Activated CD4-positive, alpha-beta T cell treated with anti-CD3 and anti-CD28 coated beads, Interleukin-2, amount 10 ng/mL, durations not matched to agents 24 days and 14 days (primary cell): ENCODE results near the gene ROBO3. TPM values are rescaled to one million over a fixed set of nuclear protein-coding genes. Genes with fewer than 3 reads are reported as not detected.

Source experiments
- DNase-seq: peaks from one replicate; pipeline ENCODE4 v3.0.0; 2022
- H3K27ac Mint-ChIP-seq: one replicate; pipeline ENCODE4 v1.8.0; 2022; ENCODE audit warnings: mild to moderate bottlenecking, mixed read lengths
- H3K27me3 Mint-ChIP-seq: one replicate; pipeline ENCODE4 v1.8.0; 2022; ENCODE audit warnings: mixed read lengths
- H3K36me3 Mint-ChIP-seq: one replicate; pipeline ENCODE4 v1.8.0; 2022; ENCODE audit warnings: low read depth, mild to moderate bottlenecking, mixed read lengths
- H3K4me1 Mint-ChIP-seq: one replicate; pipeline ENCODE4 v1.8.0; 2021; ENCODE audit warnings: mixed read lengths
- H3K4me3 Mint-ChIP-seq: one replicate; pipeline ENCODE4 v1.8.0; 2022; ENCODE audit warnings: mild to moderate bottlenecking, moderate library complexity, mixed read lengths
- H3K9me3 Mint-ChIP-seq: one replicate; pipeline ENCODE4 v1.8.0; 2021; ENCODE audit warnings: mixed read lengths
- intact Hi-C: fragments of 100-400 bp; cut with micrococcal nuclease; formaldehyde crosslinking; loops from one replicate; pipeline ENCODE4 v1.15.1; 2023
- total RNA-seq: library from RNA; stranded (reverse); gene quantifications from 2 replicates; pipeline ENCODE4 v1.2.3, GENCODE V29; 2022

The ROBO3 gene
- total RNA-seq, 1 donor from 2014 or later = 6.5 TPM

- Mint-ChIP-seq H3K27ac (no peak overlapping the region), H3K9me3 (no peaks in the 10 kb centered on the region), H3K27me3 (peaks cover 14% of the 10 kb centered on the region), H3K4me3 (no peak overlapping the region), H3K4me1 (peaks cover 11% of the 10 kb centered on the region), H3K36me3 (peaks cover 2% of the 10 kb centered on the region)
- intact Hi-C loops = loop anchor here (2.0 kb wide), 1 partner anchor 35 kb away; the partner anchor contains the start of gene CCDC15
- no peak for DNase-seq
Measured at GRCh38 chr11:124919898-124920297, 54.7 kb downstream of the ROBO3 start.

GRCh38 chr11:124920356-124920755, 55.1 kb downstream of the ROBO3 start:
- no peaks in the 10 kb centered on the region for H3K9me3 Mint-ChIP-seq

DNA sequence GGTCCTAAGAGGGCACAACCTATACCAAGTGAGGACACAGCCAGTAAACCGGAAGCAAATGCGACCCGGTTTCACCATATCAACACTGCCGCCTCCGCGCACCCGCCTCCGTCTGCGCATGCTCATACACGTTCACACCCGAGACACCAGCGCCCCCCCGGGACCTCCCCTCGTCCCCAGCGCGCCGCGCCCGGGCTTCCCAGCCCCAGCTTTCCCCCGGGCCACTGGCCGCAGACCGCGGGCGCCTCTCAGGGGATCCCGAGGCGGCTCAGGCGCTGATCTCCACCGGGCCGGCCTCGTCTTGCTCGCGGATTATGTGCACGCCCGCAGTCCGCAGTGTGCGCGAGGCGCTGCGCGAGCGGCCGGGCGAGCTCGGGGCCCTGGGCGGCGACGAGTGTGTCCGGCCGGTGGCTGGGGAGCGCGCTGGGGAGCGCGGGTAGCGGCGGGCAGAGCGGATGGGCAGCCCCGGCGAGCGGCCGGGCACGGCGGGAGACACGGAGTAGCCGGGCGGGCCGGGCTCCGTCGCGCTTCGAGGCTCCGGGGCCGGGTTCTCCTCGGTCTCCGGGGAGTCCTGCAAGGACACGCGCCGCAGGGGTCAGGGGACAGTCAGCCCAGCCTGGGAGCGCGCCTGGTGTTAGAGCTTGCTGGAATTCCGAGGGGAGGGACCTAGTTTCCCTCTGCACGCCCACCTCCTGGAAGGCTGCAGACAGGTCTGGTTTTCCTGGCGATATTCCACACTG, 55.8 kb downstream of the ROBO3 start:
- no peaks in the 10 kb centered on the region for H3K9me3 Mint-ChIP-seq
- peaks cover 11% of the 10 kb centered on the region for H3K4me1 Mint-ChIP-seq
- peak; percentile 90 for DNase-seq
- H3K27me3 Mint-ChIP-seq = peaks cover 14% of the 10 kb centered on the region
- H3K36me3 Mint-ChIP-seq = peaks cover 2% of the 10 kb centered on the region
- intact Hi-C loops = loop anchor here (2.0 kb wide), 1 partner anchor 34 kb away; the partner anchor contains the start of gene CCDC15
- H3K27ac Mint-ChIP-seq = no peak overlapping the region
- peak overlapping the region; percentile 67 for H3K4me3 Mint-ChIP-seq

More at GRCh38 chr11:124920356-124920755, 55.1 kb downstream of the ROBO3 start:
- no peak overlapping the region for H3K27ac Mint-ChIP-seq
- H3K4me3 Mint-ChIP-seq = peak overlapping the region; percentile 67
- H3K4me1 Mint-ChIP-seq = peaks cover 11% of the 10 kb centered on the region
- H3K27me3 Mint-ChIP-seq = peaks cover 14% of the 10 kb centered on the region
- peaks cover 2% of the 10 kb centered on the region for H3K36me3 Mint-ChIP-seq
- DNase-seq = no peak
- intact Hi-C loops = loop anchor here (2.0 kb wide), 1 partner anchor 34 kb away; the partner anchor contains the start of gene CCDC15

DNA sequence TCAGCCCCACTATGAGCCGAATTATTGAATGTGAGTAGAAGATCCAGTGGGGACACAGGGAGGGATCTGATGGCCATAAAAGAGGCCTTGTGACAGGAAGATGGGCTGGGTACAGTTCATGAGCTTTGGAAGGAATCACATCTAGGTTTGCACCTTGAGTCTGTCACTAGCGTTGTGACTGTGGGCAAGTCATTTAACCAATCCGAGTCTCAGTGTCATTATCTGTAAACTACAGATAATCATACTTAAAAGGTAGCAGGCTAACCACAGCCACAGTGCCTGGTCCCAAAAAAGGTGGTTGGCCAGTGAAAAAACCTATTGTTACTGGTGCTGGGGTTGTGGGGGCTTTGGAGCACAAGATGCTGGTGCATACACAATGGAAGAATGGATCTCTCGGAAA, 57.6 kb downstream of the ROBO3 start:
- Mint-ChIP-seq H3K36me3 (peaks cover 2% of the 10 kb centered on the region), H3K27me3 (peaks cover 14% of the 10 kb centered on the region), H3K4me1 (peaks cover 11% of the 10 kb centered on the region), H3K9me3 (no peaks in the 10 kb centered on the region), H3K4me3 (no peak overlapping the region), H3K27ac (no peak overlapping the region)
- DNase-seq = no peak
- intact Hi-C loops = no loop called here

DNA sequence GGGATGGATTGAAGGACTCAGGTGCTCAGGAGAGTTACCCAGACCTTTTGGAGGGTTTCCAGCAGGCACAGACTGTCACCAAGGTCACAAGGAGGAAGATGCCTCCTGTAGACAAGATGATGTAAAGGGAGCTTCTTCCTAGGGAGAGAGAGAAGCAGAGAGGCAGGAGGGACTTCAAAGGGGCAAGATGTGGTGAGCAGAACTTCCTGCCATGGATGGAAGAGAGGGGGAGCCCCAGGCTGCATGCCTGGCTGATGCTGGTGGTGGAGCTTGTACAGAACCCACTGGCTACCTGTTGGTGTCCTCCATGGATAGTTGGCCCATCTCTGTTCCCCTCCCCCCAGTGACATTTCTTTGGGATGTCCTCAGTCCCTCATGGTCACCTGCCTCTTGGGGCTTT, 58.1 kb downstream of the ROBO3 start:
- Mint-ChIP-seq H3K9me3 (no peaks in the 10 kb centered on the region), H3K36me3 (peaks cover 2% of the 10 kb centered on the region), H3K27me3 (peaks cover 12% of the 10 kb centered on the region), H3K27ac (no peak overlapping the region), H3K4me1 (peaks cover 11% of the 10 kb centered on the region), H3K4me3 (no peak overlapping the region)
- DNase-seq = peak; percentile 64
- intact Hi-C loops = no loop called here

DNA sequence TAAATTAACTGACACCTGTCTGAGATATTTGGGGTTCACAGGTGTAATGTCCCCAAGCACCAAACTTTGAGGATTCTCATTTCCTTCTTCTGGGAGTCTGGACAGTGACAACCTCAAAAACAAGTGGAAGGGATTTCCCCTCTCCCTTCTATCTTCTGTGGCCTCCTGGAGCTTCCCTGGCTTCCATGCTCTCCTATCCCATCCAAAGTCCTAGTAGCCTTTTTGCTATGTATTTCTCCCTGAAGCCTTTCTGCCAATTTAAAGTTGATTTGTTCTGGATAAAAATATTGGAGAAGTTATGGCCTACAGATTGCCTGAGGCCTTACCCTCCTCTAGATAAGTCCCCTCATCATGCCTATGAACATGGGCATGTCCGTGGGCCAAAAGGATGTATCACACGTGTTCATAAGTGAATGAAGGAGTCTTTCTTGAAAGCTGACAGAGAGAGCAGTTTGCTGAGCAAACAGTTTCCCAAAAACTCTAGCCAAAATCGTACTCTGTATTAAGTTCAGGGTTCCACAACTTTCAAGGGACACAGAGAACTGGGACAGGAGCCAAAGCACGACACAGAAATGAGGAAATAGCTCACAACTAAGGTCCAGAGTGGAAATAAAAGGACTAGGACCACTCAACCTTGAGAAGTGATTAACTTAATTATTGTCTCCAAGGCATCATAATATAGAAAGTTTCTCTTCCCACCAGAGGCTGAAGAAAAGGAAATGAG, 63.9 kb downstream of the ROBO3 start:
- peaks cover 5% of the 10 kb centered on the region for H3K4me1 Mint-ChIP-seq
- no peak overlapping the region for H3K4me3 Mint-ChIP-seq
- no peaks in the 10 kb centered on the region for H3K27me3 Mint-ChIP-seq
- no peak for DNase-seq
- intact Hi-C loops = no loop called here
- no peak overlapping the region for H3K27ac Mint-ChIP-seq
- H3K9me3 Mint-ChIP-seq = no peaks in the 10 kb centered on the region
- H3K36me3 Mint-ChIP-seq = no peaks in the 10 kb centered on the region

DNA sequence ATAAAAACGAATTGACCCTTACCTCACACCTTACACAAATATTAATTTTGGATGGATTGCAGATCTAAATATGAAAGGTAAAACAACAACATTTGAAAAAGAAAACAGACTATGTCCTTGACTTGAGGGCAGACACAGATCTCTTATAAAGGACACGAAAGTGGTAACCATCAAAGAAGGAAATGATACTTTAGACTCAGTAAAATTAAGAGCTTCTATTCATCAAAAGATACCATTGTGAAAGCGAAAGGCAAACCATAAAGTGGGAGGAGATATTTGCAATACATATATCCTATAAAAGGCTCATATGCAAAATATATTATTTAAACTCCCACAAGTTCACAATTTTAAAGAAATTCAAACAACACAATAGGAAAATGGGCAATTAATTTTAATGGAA, 65.6 kb downstream of the ROBO3 start:
- Mint-ChIP-seq H3K27ac (no peak overlapping the region), H3K36me3 (no peaks in the 10 kb centered on the region), H3K27me3 (peaks cover under 1% of the 10 kb centered on the region), H3K9me3 (no peaks in the 10 kb centered on the region), H3K4me1 (peaks cover 5% of the 10 kb centered on the region), H3K4me3 (peak overlapping the region; percentile 11)
- no peak for DNase-seq
- intact Hi-C loops = no loop called here

Other genes with a start within 250 kb of the ROBO3 start
- gene TBRG1, start 242.6 kb upstream of the ROBO3 start, total RNA-seq = 31.0 and 31.6 TPM in 2 replicates
- gene SIAE, start 191.7 kb upstream of the ROBO3 start, total RNA-seq = 5.3 and 6.4 TPM in 2 replicates
- 1.6 and 2.4 TPM in 2 replicates for gene SPA17, start 191.5 kb upstream of the ROBO3 start, total RNA-seq
- gene NRGN, start 125.5 kb upstream of the ROBO3 start, total RNA-seq = 4.4 and 5.4 TPM in 2 replicates
- gene VSIG2, start 113.2 kb upstream of the ROBO3 start, total RNA-seq = 0.23 TPM in 1 of 2 replicates, not detected in the other
- 0.24 TPM in 1 of 2 replicates, not detected in the other for gene ESAM, start 103.1 kb upstream of the ROBO3 start, total RNA-seq
- gene MSANTD2, start 65.0 kb upstream of the ROBO3 start, total RNA-seq = 10.6 TPM in 2 replicates
- not detected in 2 replicates for gene ROBO4, start 32.4 kb downstream of the ROBO3 start, total RNA-seq
- gene HEPN1, start 53.8 kb downstream of the ROBO3 start, total RNA-seq = not detected in 2 replicates
- gene HEPACAM, start 70.6 kb downstream of the ROBO3 start, total RNA-seq = not detected in 2 replicates
- 4.1 and 4.5 TPM in 2 replicates for gene CCDC15, start 88.8 kb downstream of the ROBO3 start, total RNA-seq
- 0.07 TPM in 2 replicates for gene SLC37A2, start 197.9 kb downstream of the ROBO3 start, total RNA-seq
- 17.3 and 18.2 TPM in 2 replicates for gene TMEM218, start 246.2 kb downstream of the ROBO3 start, total RNA-seq